MCF 10A (cell line): Measurements from ENCODE around the gene NID1. TPM values are rescaled to one million over a fixed set of nuclear protein-coding genes. Genes with fewer than 3 reads are reported as not detected.
A peak's percentile ranks its signal among the peaks of the same experiment; 100 is the strongest.

Source experiments
- BruUV-seq: library from RNA; stranded (reverse); fragments of 400-500 nt; replicated peaks from 2 replicates; lab custom pipeline; 2021; lab: Mats Ljungman, UMichigan
- CTCF ChIA-PET: fragments of 300-600 bp; sonication (Branson Sonifier 250); formaldehyde crosslinking; extraction: SDS; loops from one replicate; lab custom pipeline; 2021; ENCODE audit warnings: antibody characterized with exemption, inconsistent platforms; lab: Yijun Ruan, JAX
- POLR2A ChIA-PET: fragments of 300-600, 350-650 bp; sonication (Branson Sonifier 250); formaldehyde crosslinking; extraction: SDS; loops from one replicate; lab custom pipeline; 2020; ENCODE audit warnings: antibody characterized with exemption, inconsistent platforms; lab: Yijun Ruan, JAX
- DNase-seq: peaks from one replicate; pipeline ENCODE4 v3.0.0-alpha.2; 2018; ENCODE audit not compliant: unreplicated experiment
- H3K27ac Mint-ChIP-seq: one replicate; pipeline ENCODE4 v1.8.0; 2022; ENCODE audit warnings: mild to moderate bottlenecking, low read depth, mixed read lengths; ENCODE audit not compliant: unreplicated experiment
- H3K27me3 Mint-ChIP-seq: one replicate; pipeline ENCODE4 v1.8.0; 2022; ENCODE audit warnings: mixed read lengths; ENCODE audit not compliant: insufficient read depth, unreplicated experiment
- H3K36me3 Mint-ChIP-seq: one replicate; pipeline ENCODE4 v1.8.0; 2022; ENCODE audit warnings: mild to moderate bottlenecking, moderate library complexity, mixed read lengths; ENCODE audit not compliant: insufficient read depth, unreplicated experiment
- H3K4me1 Mint-ChIP-seq: one replicate; pipeline ENCODE4 v1.8.0; 2022; ENCODE audit warnings: mixed read lengths; ENCODE audit not compliant: insufficient read depth, unreplicated experiment
- H3K4me3 Mint-ChIP-seq: one replicate; pipeline ENCODE4 v1.8.0; 2022; ENCODE audit warnings: mild to moderate bottlenecking, moderate library complexity, mixed read lengths; ENCODE audit not compliant: unreplicated experiment
- H3K9me3 Mint-ChIP-seq: one replicate; pipeline ENCODE4 v1.8.0; 2022; ENCODE audit warnings: mixed read lengths; ENCODE audit not compliant: unreplicated experiment
- CTCF ChIP-seq: fragments of 200-600 bp; IDR thresholded peaks from one replicate; pipeline ENCODE4 v1.8.0; 2022; ENCODE audit warnings: antibody characterized with exemption, mild to moderate bottlenecking; ENCODE audit not compliant: unreplicated experiment
- intact Hi-C: fragments of 100-400 bp; cut with micrococcal nuclease; formaldehyde crosslinking; loops from 2 replicates; pipeline ENCODE4 v1.14.1; 2022
- total RNA-seq: library from RNA; stranded (reverse); gene quantifications from 2 replicates; pipeline ENCODE4 v1.2.3, GENCODE V29; 2022

NID1 gene
- total RNA-seq, 1 experiment from 2014 or later = 0.16 TPM

- no peaks in the 10 kb centered on the region for H3K27me3 Mint-ChIP-seq
- no TSS peak for BruUV-seq
- H3K4me3 Mint-ChIP-seq = no peak overlapping the region
- DNase-seq = no peak
- no peaks in the 10 kb centered on the region for H3K36me3 Mint-ChIP-seq
- POLR2A ChIA-PET = interaction anchor here (1.1 kb wide), 1 partner anchor 17 kb away, joined by 3 read pairs; no protein-coding TSS in a partner anchor
- peaks cover 1% of the 10 kb centered on the region for H3K4me1 Mint-ChIP-seq
- CTCF ChIA-PET = interaction anchor here (0.6 to 12.8 kb wide), 12 partner anchors 8 to 753 kb away, joined by 3 to 376 read pairs (median 5); no protein-coding TSS in a partner anchor
- no peak for TF ChIP-seq CTCF
- no peak overlapping the region for H3K27ac Mint-ChIP-seq
- H3K9me3 Mint-ChIP-seq = no peaks in the 10 kb centered on the region
- intact Hi-C loops = no loop called here
These were observed 47.4 kb upstream of the NID1 start for GRCh38 chr1:236112332-236112627.

- ChIA-PET POLR2A (interaction anchor here (0.7 to 1.1 kb wide), 2 partner anchors 17 to 361 kb away, joined by 3 read pairs; no protein-coding TSS in a partner anchor), CTCF (interaction anchor here (0.6 to 12.8 kb wide), 20 partner anchors 10 to 754 kb away, joined by 3 to 376 read pairs (median 5); no protein-coding TSS in a partner anchor)
- Mint-ChIP-seq H3K4me1 (peaks cover 7% of the 10 kb centered on the region), H3K27ac (no peak overlapping the region), H3K27me3 (no peaks in the 10 kb centered on the region), H3K4me3 (no peak overlapping the region), H3K9me3 (no peaks in the 10 kb centered on the region), H3K36me3 (no peaks in the 10 kb centered on the region)
- no peak for DNase-seq
- BruUV-seq = no TSS peak
- no peak for TF ChIP-seq CTCF
- intact Hi-C loops = no loop called here
These were observed 46.8 kb upstream of the NID1 start for GRCh38 chr1:236111527-236112331.

- no TSS peak for BruUV-seq
- H3K27me3 Mint-ChIP-seq = no peaks in the 10 kb centered on the region
- H3K9me3 Mint-ChIP-seq = no peaks in the 10 kb centered on the region
- ChIA-PET POLR2A (no interaction called here), CTCF (interaction anchor here (0.5 to 12.8 kb wide), 19 partner anchors 10 to 425 kb away, joined by 3 to 376 read pairs (median 4); partner anchors contain the start of gene ERO1B)
- intact Hi-C loops = no loop called here
- peaks cover 7% of the 10 kb centered on the region for H3K4me1 Mint-ChIP-seq
- H3K36me3 Mint-ChIP-seq = no peaks in the 10 kb centered on the region
- H3K4me3 Mint-ChIP-seq = no peak overlapping the region
- no peak for DNase-seq
- H3K27ac Mint-ChIP-seq = no peak overlapping the region
- no peak for TF ChIP-seq CTCF
These were observed 45.2 kb upstream of the NID1 start for GRCh38 chr1:236110137-236110536.

GRCh38 chr1:236108027-236108648 is 43.2 kb upstream of the NID1 start:
- no peaks in the 10 kb centered on the region for H3K9me3 Mint-ChIP-seq
- no peaks in the 10 kb centered on the region for H3K27me3 Mint-ChIP-seq
- H3K4me1 Mint-ChIP-seq = peaks cover 7% of the 10 kb centered on the region
- peak; percentile 51 for DNase-seq
- intact Hi-C loops = loop anchor here (5.0 to 10.0 kb wide), 3 partner anchors 174 to 689 kb away; partner anchors contain the start of genes ERO1B, HEATR1 and MTR
- no peaks in the 10 kb centered on the region for H3K36me3 Mint-ChIP-seq
- ChIA-PET POLR2A (interaction anchor here (0.6 to 0.8 kb wide), 3 partner anchors 91 to 600 kb away, joined by 3 to 4 read pairs (median 3); no protein-coding TSS in a partner anchor), CTCF (interaction anchor here (0.6 to 12.8 kb wide), 29 partner anchors 9 to 1460 kb away, joined by 3 to 376 read pairs (median 4); partner anchors contain the start of genes HEATR1 and LGALS8)
- BruUV-seq = no TSS peak
- H3K27ac Mint-ChIP-seq = no peak overlapping the region
- H3K4me3 Mint-ChIP-seq = no peak overlapping the region
- no peak for TF ChIP-seq CTCF
